HCT116 (cell line): ENCODE measurements around the gene SLC6A8.

Experiments used
- CTCF ChIP-seq, 3 experiments: fragments of 200-600 bp in 1 of 3; sonication (generic) in 1 of 3; IDR thresholded peaks in 2 of 3; conservative IDR thresholded peaks in 1 of 3; 2 replicates each; pipeline ENCODE4 v1.5.1; 2012 to 2017; ENCODE audit warnings: low read depth in 2 of 3, low read length in 2 of 3, antibody characterized with exemption in 1 of 3, borderline replicate concordance in 1 of 3, control low read depth in 1 of 3, mild to moderate bottlenecking in 1 of 3, mixed read lengths in 1 of 3, mixed run types in 1 of 3, moderate library complexity in 1 of 3; ENCODE audit not compliant: insufficient read depth in 1 of 3
- ELF1 ChIP-seq: IDR thresholded peaks from 2 replicates; pipeline ENCODE4 v1.6.1; 2012; ENCODE audit warnings: low read depth, borderline replicate concordance
- POLR2A ChIP-seq: IDR thresholded peaks from 2 replicates; pipeline ENCODE4 v1.7.0; 2011; ENCODE audit warnings: borderline replicate concordance; ENCODE audit not compliant: insufficient read depth, insufficient read length; ENCODE audit errors: extremely low read depth
- POLR2AphosphoS5 ChIP-seq: IDR thresholded peaks from 2 replicates; pipeline ENCODE4 v1.6.1; 2011; ENCODE audit warnings: mild to moderate bottlenecking, low read depth, low read length, moderate library complexity
- RAD21 ChIP-seq: IDR thresholded peaks from 2 replicates; pipeline ENCODE4 v1.6.1; 2012; ENCODE audit warnings: low read depth, mild to moderate bottlenecking
- REST ChIP-seq: IDR thresholded peaks from 2 replicates; pipeline ENCODE4 v1.6.1; 2012; ENCODE audit warnings: low read depth
- YY1 ChIP-seq: IDR thresholded peaks from 2 replicates; pipeline ENCODE4 v1.6.1; 2011; ENCODE audit warnings: low read length, low read depth, moderate library complexity, mild to moderate bottlenecking; ENCODE audit not compliant: insufficient replicate concordance; ENCODE audit errors: extremely low read depth

DNA sequence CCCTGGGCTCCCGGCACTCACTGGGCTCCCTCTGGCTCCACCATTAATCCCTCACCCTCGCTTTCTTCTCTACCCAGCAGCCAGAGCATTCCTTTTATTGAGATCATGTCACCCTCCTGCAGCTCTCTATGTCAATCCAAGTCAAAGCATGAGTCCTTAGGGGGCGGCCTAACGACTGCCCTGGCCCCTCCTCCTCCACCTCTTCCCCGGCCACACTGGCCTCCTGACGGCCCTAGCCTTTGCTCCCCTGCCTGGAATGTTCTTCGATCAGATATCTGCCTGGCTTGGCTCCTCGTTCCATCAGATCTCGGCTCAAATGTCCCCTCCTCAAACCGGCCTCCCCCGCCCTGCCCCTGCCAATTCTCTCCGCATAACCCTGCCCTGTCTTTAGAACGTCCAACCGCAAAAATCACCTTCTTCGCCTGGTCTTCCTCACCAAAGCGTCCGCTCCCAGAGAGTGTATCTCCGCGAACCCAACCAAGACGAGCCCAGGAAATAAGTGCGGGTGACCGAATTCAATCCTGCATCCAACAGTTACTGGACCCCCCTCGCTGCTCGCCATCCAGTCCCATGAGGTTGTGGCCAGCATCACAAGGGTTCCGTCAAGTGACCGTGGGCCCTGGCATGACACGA lies 13.4 kb upstream of the SLC6A8 start:
- TF ChIP-seq CTCF (IDR thresholded peaks at IDR 0.05 in 2 of 3, conservative IDR thresholded peaks at IDR 0.05 in 1 of 3; ENCODE audit: borderline replicate concordance in 1 of 3, insufficient read depth in 1 of 3, low read depth in 2 of 3, low read length in 2 of 3) = no peak
- no peak for TF ChIP-seq POLR2A
- TF ChIP-seq REST = no peak
- TF ChIP-seq POLR2AphosphoS5 = no peak
- no peak for TF ChIP-seq YY1
- TF ChIP-seq ELF1 = no peak
- TF ChIP-seq RAD21 = no peak
